Measurements from ENCODE around the gene OSBPL5.

The OSBPL5 gene

DNA sequence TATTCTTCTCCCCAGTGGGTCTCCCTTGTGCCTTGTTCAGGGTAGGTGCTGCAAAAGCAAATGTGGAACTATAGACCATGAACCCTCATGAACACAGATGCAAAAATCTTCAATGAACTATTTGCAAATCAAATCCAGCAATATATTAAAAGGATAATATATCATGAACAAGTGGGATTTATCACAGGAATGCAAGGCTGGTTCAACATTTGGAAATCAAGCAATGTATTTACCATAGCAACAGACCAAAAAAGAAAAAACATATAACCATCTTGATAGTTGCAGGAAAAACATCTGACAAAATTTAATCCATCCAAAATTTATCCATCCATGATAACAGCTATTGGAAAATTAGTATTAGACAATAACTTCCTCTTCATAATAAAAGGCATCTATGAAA is 11.4 kb upstream of the OSBPL5 start:
- no peaks in the 10 kb centered on the region for H3K4me1 ChIP-seq (ENCODE audit: control insufficient read depth in 2 of 2, insufficient read depth in 1 of 2, low read depth in 1 of 2, low read length in 2 of 2)
- DNase-seq (ENCODE audit: low spot score), result no peak
- H3K36me3 ChIP-seq (replicated peaks in 1 of 2; ENCODE audit: control insufficient read depth in 2 of 2, insufficient read depth in 2 of 2, low read length in 2 of 2), result no peaks in the 10 kb centered on the region
- no peak overlapping the region for H3K4me3 ChIP-seq (ENCODE audit: low read length in 2 of 2)
- H2BK15ac ChIP-seq (ENCODE audit: low read length), result no peak overlapping the region
- no peak overlapping the region for H3K9ac ChIP-seq (ENCODE audit: low read depth, low read length, poor library complexity)
- no peak overlapping the region for H3K4ac ChIP-seq (ENCODE audit: low read length)
- no peak overlapping the region for H3K18ac ChIP-seq (ENCODE audit: low read length)
- H2AFZ ChIP-seq (ENCODE audit: low read length), result no peak overlapping the region
- H2BK120ac ChIP-seq (ENCODE audit: low read depth, low read length), result no peak overlapping the region
- no peaks in the 10 kb centered on the region for H3K79me1 ChIP-seq (ENCODE audit: low read depth, low read length)
- H3K14ac ChIP-seq (ENCODE audit: low read length), result no peak overlapping the region
- peaks cover 0 to 10% (median 0%) of the 10 kb centered on the region in 3 experiments for H3K27me3 ChIP-seq (ENCODE audit: control insufficient read depth in 3 of 3, insufficient read depth in 3 of 3, low read depth in 1 of 3, low read length in 3 of 3)
- no peak overlapping the region for H3K27ac ChIP-seq (replicated peaks; ENCODE audit: low read length)
- no peak overlapping the region for H2BK12ac ChIP-seq (ENCODE audit: low read length)
- H3K23ac ChIP-seq (ENCODE audit: low read depth, low read length, poor library complexity), result no peak overlapping the region
- H2AK5ac ChIP-seq (ENCODE audit: low read depth, low read length), result no peak overlapping the region
- peaks cover 6 to 8% of the 10 kb centered on the region in 2 donors for H3K9me3 ChIP-seq (replicated peaks in 1 of 2; ENCODE audit: control insufficient read depth in 2 of 2, insufficient read depth in 1 of 2, low read depth in 1 of 2, low read length in 2 of 2)
- no peak overlapping the region for H4K91ac ChIP-seq (ENCODE audit: low read depth, low read length, poor library complexity)
- no peak overlapping the region for H4K8ac ChIP-seq (ENCODE audit: low read depth, low read length)
- no peak overlapping the region for H2BK5ac ChIP-seq (ENCODE audit: low read length)
- no peak overlapping the region for H3K4me2 ChIP-seq (ENCODE audit: insufficient read depth, low read length, poor library complexity, severe bottlenecking)

DNA sequence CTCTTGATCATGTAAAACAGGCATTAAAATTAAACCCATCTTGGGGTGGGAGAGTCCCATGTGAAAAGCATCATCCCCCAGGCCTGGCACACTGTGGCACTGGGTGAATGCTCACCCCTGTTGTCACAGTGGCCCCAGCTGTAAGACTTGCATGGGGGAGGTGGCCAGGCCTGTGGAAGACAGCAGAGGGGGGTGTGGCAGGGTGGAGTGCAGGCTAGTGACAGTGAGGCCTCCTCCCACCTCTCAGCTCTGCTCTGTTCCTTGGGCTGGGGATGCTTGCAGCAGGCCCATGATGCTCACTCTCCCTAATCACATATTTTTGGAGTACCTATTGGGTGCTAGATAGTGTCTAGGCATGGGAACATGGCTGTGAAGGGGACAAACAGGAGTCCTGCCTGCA is 10.1 kb upstream of the OSBPL5 start:
- no peak overlapping the region for H3K4me3 ChIP-seq (ENCODE audit: low read length in 2 of 2)
- no peaks in the 10 kb centered on the region for H3K36me3 ChIP-seq (replicated peaks in 1 of 2; ENCODE audit: control insufficient read depth in 2 of 2, insufficient read depth in 2 of 2, low read length in 2 of 2)
- no peak overlapping the region for H3K4me2 ChIP-seq (ENCODE audit: insufficient read depth, low read length, poor library complexity, severe bottlenecking)
- no peak overlapping the region for H2BK12ac ChIP-seq (ENCODE audit: low read length)
- H2AFZ ChIP-seq (ENCODE audit: low read length), result no peak overlapping the region
- H3K4ac ChIP-seq (ENCODE audit: low read length), result no peak overlapping the region
- no peak overlapping the region for H4K91ac ChIP-seq (ENCODE audit: low read depth, low read length, poor library complexity)
- no peak overlapping the region for H3K14ac ChIP-seq (ENCODE audit: low read length)
- peaks cover 0 to 23% (median 0%) of the 10 kb centered on the region in 3 experiments for H3K27me3 ChIP-seq (ENCODE audit: control insufficient read depth in 3 of 3, insufficient read depth in 3 of 3, low read depth in 1 of 3, low read length in 3 of 3)
- H3K23ac ChIP-seq (ENCODE audit: low read depth, low read length, poor library complexity), result no peak overlapping the region
- H3K4me1 ChIP-seq (ENCODE audit: control insufficient read depth in 2 of 2, insufficient read depth in 1 of 2, low read depth in 1 of 2, low read length in 2 of 2), result no peaks in the 10 kb centered on the region
- no peak overlapping the region for H3K18ac ChIP-seq (ENCODE audit: low read length)
- H3K27ac ChIP-seq (replicated peaks; ENCODE audit: low read length), result no peak overlapping the region
- no peak overlapping the region for H2BK120ac ChIP-seq (ENCODE audit: low read depth, low read length)
- no peak overlapping the region for H3K9ac ChIP-seq (ENCODE audit: low read depth, low read length, poor library complexity)
- H2BK15ac ChIP-seq (ENCODE audit: low read length), result no peak overlapping the region
- peaks cover 6 to 8% of the 10 kb centered on the region in 2 donors for H3K9me3 ChIP-seq (replicated peaks in 1 of 2; ENCODE audit: control insufficient read depth in 2 of 2, insufficient read depth in 1 of 2, low read depth in 1 of 2, low read length in 2 of 2)
- H2AK5ac ChIP-seq (ENCODE audit: low read depth, low read length), result no peak overlapping the region
- no peaks in the 10 kb centered on the region for H3K79me1 ChIP-seq (ENCODE audit: low read depth, low read length)
- H4K8ac ChIP-seq (ENCODE audit: low read depth, low read length), result no peak overlapping the region
- no peak overlapping the region for H2BK5ac ChIP-seq (ENCODE audit: low read length)
- no peak for DNase-seq (ENCODE audit: low spot score)

DNA sequence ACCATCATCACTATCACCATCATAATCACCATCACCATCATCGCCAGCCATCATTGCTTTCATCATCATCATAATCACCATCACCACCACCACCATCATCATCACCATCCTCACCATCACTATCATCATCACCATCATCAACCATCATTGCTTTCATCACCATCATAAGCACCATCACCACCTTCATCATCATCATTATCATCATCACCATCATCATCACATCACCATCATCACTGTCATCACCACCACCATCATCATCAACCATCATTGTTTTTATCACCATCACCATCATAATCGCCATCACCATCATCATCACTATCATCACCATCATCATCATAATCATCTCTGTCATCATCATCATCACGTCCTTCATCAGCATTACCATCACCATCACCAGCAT is 9.3 kb upstream of the OSBPL5 start:
- H2BK12ac ChIP-seq (ENCODE audit: low read length), result no peak overlapping the region
- H3K79me1 ChIP-seq (ENCODE audit: low read depth, low read length), result no peaks in the 10 kb centered on the region
- no peak overlapping the region for H2BK15ac ChIP-seq (ENCODE audit: low read length)
- peaks cover 1 to 5% of the 10 kb centered on the region in 2 donors for H3K4me1 ChIP-seq (ENCODE audit: control insufficient read depth in 2 of 2, insufficient read depth in 1 of 2, low read depth in 1 of 2, low read length in 2 of 2)
- no peak overlapping the region for H2BK120ac ChIP-seq (ENCODE audit: low read depth, low read length)
- no peak overlapping the region for H4K91ac ChIP-seq (ENCODE audit: low read depth, low read length, poor library complexity)
- no peak overlapping the region for H4K8ac ChIP-seq (ENCODE audit: low read depth, low read length)
- no peak overlapping the region for H3K4me2 ChIP-seq (ENCODE audit: insufficient read depth, low read length, poor library complexity, severe bottlenecking)
- no peak overlapping the region for H2BK5ac ChIP-seq (ENCODE audit: low read length)
- H3K18ac ChIP-seq (ENCODE audit: low read length), result no peak overlapping the region
- H3K27me3 ChIP-seq (ENCODE audit: control insufficient read depth in 3 of 3, insufficient read depth in 3 of 3, low read depth in 1 of 3, low read length in 3 of 3), result peaks cover 0 to 31% (median 0%) of the 10 kb centered on the region in 3 experiments
- peaks cover 6 to 8% of the 10 kb centered on the region in 2 donors for H3K9me3 ChIP-seq (replicated peaks in 1 of 2; ENCODE audit: control insufficient read depth in 2 of 2, insufficient read depth in 1 of 2, low read depth in 1 of 2, low read length in 2 of 2)
- H3K4ac ChIP-seq (ENCODE audit: low read length), result no peak overlapping the region
- peak overlapping the region; percentile 75 for H3K9ac ChIP-seq (ENCODE audit: low read depth, low read length, poor library complexity)
- WGBS, 2 donors (ENCODE audit: extremely low coverage in 2 of 2, insufficient read length in 2 of 2, insufficient replicate concordance in 1 of 2), result 100% methylated on average over 3 of the region's 3 CpGs; no CpG with 5 or more reads in 1 of the 2 donors
- H3K23ac ChIP-seq (ENCODE audit: low read depth, low read length, poor library complexity), result no peak overlapping the region
- no peaks in the 10 kb centered on the region for H3K36me3 ChIP-seq (replicated peaks in 1 of 2; ENCODE audit: control insufficient read depth in 2 of 2, insufficient read depth in 2 of 2, low read length in 2 of 2)
- H3K27ac ChIP-seq (replicated peaks; ENCODE audit: low read length), result no peak overlapping the region
- H3K14ac ChIP-seq (ENCODE audit: low read length), result no peak overlapping the region
- H3K4me3 ChIP-seq (ENCODE audit: low read length in 2 of 2), result no peak overlapping the region
- no peak overlapping the region for H2AK5ac ChIP-seq (ENCODE audit: low read depth, low read length)
- no peak overlapping the region for H2AFZ ChIP-seq (ENCODE audit: low read length)
- DNase-seq (ENCODE audit: low spot score), result no peak

DNA sequence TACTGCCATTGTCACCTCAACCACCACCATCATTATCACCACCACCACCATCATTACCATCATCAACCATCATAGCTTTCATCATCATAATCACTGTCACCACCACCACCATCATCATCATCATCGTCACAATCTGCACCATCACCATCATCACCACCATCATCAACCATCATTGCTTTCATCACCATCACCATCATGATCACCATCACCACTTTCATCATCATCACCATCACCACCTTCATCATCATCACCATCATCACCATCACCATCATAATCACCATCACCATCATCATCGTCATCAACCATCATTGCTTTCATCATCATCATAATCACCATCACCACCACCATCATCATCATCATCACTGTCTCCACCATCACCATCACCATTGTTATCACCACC is 8.7 kb upstream of the OSBPL5 start:
- Histone ChIP-seq H3K27me3 (ENCODE audit: control insufficient read depth in 3 of 3, insufficient read depth in 3 of 3, low read depth in 1 of 3, low read length in 3 of 3) (peaks cover 0 to 37% (median 4%) of the 10 kb centered on the region in 3 experiments), H3K9ac (ENCODE audit: low read depth, low read length, poor library complexity) (peak overlapping the region; percentile 9), H2BK15ac (ENCODE audit: low read length) (no peak overlapping the region), H2BK120ac (ENCODE audit: low read depth, low read length) (no peak overlapping the region), H3K4me1 (ENCODE audit: control insufficient read depth in 2 of 2, insufficient read depth in 1 of 2, low read depth in 1 of 2, low read length in 2 of 2) (peaks cover 6 to 10% of the 10 kb centered on the region in 2 donors), H3K23ac (ENCODE audit: low read depth, low read length, poor library complexity) (no peak overlapping the region), H3K27ac (replicated peaks; ENCODE audit: low read length) (no peak overlapping the region), H2BK12ac (ENCODE audit: low read length) (no peak overlapping the region), H3K4ac (ENCODE audit: low read length) (no peak overlapping the region), H3K9me3 (replicated peaks in 1 of 2; ENCODE audit: control insufficient read depth in 2 of 2, insufficient read depth in 1 of 2, low read depth in 1 of 2, low read length in 2 of 2) (peaks cover 6 to 8% of the 10 kb centered on the region in 2 donors), H3K79me1 (ENCODE audit: low read depth, low read length) (no peaks in the 10 kb centered on the region), H3K4me2 (ENCODE audit: insufficient read depth, low read length, poor library complexity, severe bottlenecking) (no peak overlapping the region), H3K36me3 (replicated peaks in 1 of 2; ENCODE audit: control insufficient read depth in 2 of 2, insufficient read depth in 2 of 2, low read length in 2 of 2) (no peaks in the 10 kb centered on the region), H3K18ac (ENCODE audit: low read length) (no peak overlapping the region), H2AK5ac (ENCODE audit: low read depth, low read length) (no peak overlapping the region), H2BK5ac (ENCODE audit: low read length) (no peak overlapping the region), H3K14ac (ENCODE audit: low read length) (no peak overlapping the region), H4K91ac (ENCODE audit: low read depth, low read length, poor library complexity) (no peak overlapping the region), H2AFZ (ENCODE audit: low read length) (no peak overlapping the region), H3K4me3 (ENCODE audit: low read length in 2 of 2) (peak overlapping the region in 1 of 2 donors; percentile 55), H4K8ac (ENCODE audit: low read depth, low read length) (no peak overlapping the region)
- no peak for DNase-seq (ENCODE audit: low spot score)
- WGBS, 2 donors (ENCODE audit: extremely low coverage in 2 of 2, insufficient read length in 2 of 2, insufficient replicate concordance in 1 of 2), result 100% methylated on average over 1 of the region's 2 CpGs
